PFSK-1 (cell line): Measurements from ENCODE around the gene AASDHPPT.

Experiments
- POLR2AphosphoS5 ChIP-seq: IDR thresholded peaks from 2 replicates; pipeline ENCODE4 v1.6.1; 2012; ENCODE audit warnings: low read depth, mild to moderate bottlenecking, control low read depth, low read length, moderate library complexity
- REST ChIP-seq, 2 experiments: IDR thresholded peaks; 2 replicates each; pipeline versions ENCODE4 v1.6.1 to v1.8.0; 2011 to 2012; ENCODE audit warnings: low read depth in 2 of 2, low read length in 2 of 2, control low read depth in 1 of 2, inconsistent platforms in 1 of 2, mild to moderate bottlenecking in 1 of 2, moderate library complexity in 1 of 2; ENCODE audit not compliant: insufficient read depth in 1 of 2
- TAF1 ChIP-seq: IDR thresholded peaks from 2 replicates; pipeline ENCODE4 v1.6.1; 2012; ENCODE audit warnings: low read length, control low read depth, borderline replicate concordance; ENCODE audit not compliant: insufficient read depth

- TF ChIP-seq REST (IDR thresholded peaks at IDR 0.05; ENCODE audit: insufficient read depth in 1 of 2, low read depth in 2 of 2, low read length in 2 of 2) (no peak), POLR2AphosphoS5 (no peak), TAF1 (no peak)
Measured at GRCh38 chr11:106101370-106101769, 23.9 kb downstream of the AASDHPPT start.
